B cell (primary cell): ENCODE measurements around the gene MDK. TPM values are rescaled to one million over a fixed set of nuclear protein-coding genes. Genes with fewer than 3 reads are reported as not detected.

ENCODE experiments used
- ATAC-seq: fragments of 200-7000 bp; cut with Tn5 transposase; one replicate; pipeline ENCODE4 v1.10.0; 2021; ENCODE audit warnings: low read depth, mild to moderate bottlenecking, moderate number of reproducible peaks, moderate library complexity
- CTCF ChIA-PET: fragments of 350-600 bp; sonication (Branson Sonifier 250); formaldehyde crosslinking; loops from one replicate; lab custom pipeline; 2021; ENCODE audit warnings: antibody characterized with exemption, inconsistent platforms; lab: Charles Lee
- POLR2A ChIA-PET: fragments of 350-600 bp; sonication (Branson Sonifier 250); formaldehyde crosslinking; loops from one replicate; lab custom pipeline; 2021; ENCODE audit warnings: antibody characterized with exemption; lab: Charles Lee
- DNase-seq: peaks from one replicate; pipeline ENCODE4 v3.0.0; 2013
- H2AFZ ChIP-seq: 2 replicates; pipeline ENCODE4 v1.6.1; 2012; ENCODE audit warnings: mild to moderate bottlenecking, low read depth, low read length; ENCODE audit not compliant: insufficient read depth, poor library complexity, severe bottlenecking
- H3K27ac ChIP-seq, 2 donors: 1 replicate in 1 of 2; 2 replicates in 1 of 2; pipeline ENCODE4 v1.5.1; 2012 to 2013; ENCODE audit warnings: low read length in 2 of 2, mild to moderate bottlenecking in 2 of 2, moderate library complexity in 1 of 2
- H3K27me3 ChIP-seq, 4 experiments: fragments of 200-600 bp in 1 of 4; sonication (generic) in 1 of 4; replicated peaks in 1 of 4; 1 replicate in 2 of 4; 2 replicates in 2 of 4; pipeline versions ENCODE4 v1.6.1 to v1.7.0; 2013 to 2016; ENCODE audit warnings: low read length in 3 of 4, mild to moderate bottlenecking in 2 of 4, mixed read lengths in 1 of 4, moderate library complexity in 1 of 4; ENCODE audit not compliant: insufficient read depth in 4 of 4, control insufficient read depth in 3 of 4; ENCODE audit errors: control extremely low read depth in 1 of 4
- H3K36me3 ChIP-seq, 2 experiments: replicated peaks in 1 of 2; 1 replicate in 1 of 2; 2 replicates in 1 of 2; pipeline versions ENCODE4 v1.6.1 to v1.7.1; 2013; ENCODE audit warnings: low read length in 1 of 2; ENCODE audit not compliant: insufficient read depth in 2 of 2, control insufficient read depth in 1 of 2; ENCODE audit errors: control extremely low read depth in 1 of 2, extremely low read depth in 1 of 2
- H3K4me1 ChIP-seq, 2 donors: fragments of 200-600 bp in 1 of 2; sonication (generic) in 1 of 2; 1 replicate in 1 of 2; 2 replicates in 1 of 2; pipeline versions ENCODE4 v1.5.1 to v1.6.1; 2013 to 2017; ENCODE audit warnings: low read length in 2 of 2; ENCODE audit not compliant: control insufficient read depth in 2 of 2, insufficient read depth in 2 of 2
- H3K4me2 ChIP-seq: replicated peaks from 2 replicates; pipeline ENCODE3; 2012; ENCODE audit warnings: mild to moderate bottlenecking, low read depth, low read length; ENCODE audit not compliant: poor library complexity, severe bottlenecking
- H3K4me3 ChIP-seq, 5 experiments: fragments of 200-600 bp in 1 of 5; sonication (generic) in 1 of 5; 1 replicate in 3 of 5; 2 replicates in 2 of 5; pipeline versions ENCODE4 v1.5.1 to v1.7.0; 2011 to 2016; ENCODE audit warnings: low read length in 4 of 5, mild to moderate bottlenecking in 4 of 5, low read depth in 2 of 5, control low read depth in 1 of 5, moderate library complexity in 1 of 5; ENCODE audit not compliant: insufficient read depth in 1 of 5; ENCODE audit errors: control extremely low read depth in 1 of 5, extremely low read depth in 1 of 5
- H3K79me2 ChIP-seq: fragments of 200-600 bp; sonication (generic); one replicate; pipeline ENCODE4 v1.6.0; 2016; ENCODE audit warnings: low read length; ENCODE audit not compliant: control insufficient read depth, insufficient read depth
- H3K9ac ChIP-seq: fragments of 200-600 bp; sonication (generic); 2 replicates; pipeline ENCODE4 v1.6.1; 2017; ENCODE audit warnings: mild to moderate bottlenecking, low read length, moderate library complexity
- H3K9me3 ChIP-seq, 3 donors: one replicate each; pipeline versions ENCODE4 v1.6.1 to v1.7.1; 2013; ENCODE audit warnings: low read length in 2 of 3; ENCODE audit not compliant: control insufficient read depth in 2 of 3, insufficient read depth in 1 of 3; ENCODE audit errors: control extremely low read depth in 1 of 3
- H4K20me1 ChIP-seq: 2 replicates; pipeline ENCODE4 v1.6.0; 2012; ENCODE audit warnings: mild to moderate bottlenecking, low read length; ENCODE audit not compliant: insufficient read depth, control insufficient read depth, poor library complexity, severe bottlenecking
- H3K27ac Mint-ChIP-seq: one replicate; pipeline ENCODE4 v1.8.0; 2021; ENCODE audit warnings: mixed read lengths
- H3K27me3 Mint-ChIP-seq: one replicate; pipeline ENCODE4 v1.8.0; 2021; ENCODE audit warnings: mixed read lengths
- H3K4me1 Mint-ChIP-seq: one replicate; pipeline ENCODE4 v1.8.0; 2021; ENCODE audit warnings: mixed read lengths
- H3K4me3 Mint-ChIP-seq: one replicate; pipeline ENCODE4 v1.8.0; 2021; ENCODE audit warnings: mixed read lengths
- H3K9me3 Mint-ChIP-seq: one replicate; pipeline ENCODE4 v1.8.0; 2022; ENCODE audit warnings: mixed read lengths; ENCODE audit not compliant: insufficient read depth
- EZH2 ChIP-seq: IDR thresholded peaks from 2 replicates; pipeline ENCODE4 v1.6.1; 2012; ENCODE audit warnings: borderline replicate concordance, low read depth, mild to moderate bottlenecking, moderate library complexity, low read length; ENCODE audit not compliant: insufficient read depth, poor library complexity, severe bottlenecking
- WGBS: methylation state at CpG from one replicate; pipeline ENCODE4 v1.1.5; 2013; ENCODE audit warnings: missing lambda C conversion rate; ENCODE audit not compliant: insufficient coverage; 5-methylcytosine and 5-hydroxymethylcytosine counted together
- intact Hi-C: fragments of 100-400 bp; cut with micrococcal nuclease; formaldehyde crosslinking; loops from one replicate; pipeline ENCODE4 v1.10.0; 2022
- polyA plus RNA-seq: library from polyadenylated mRNA; depleted of rRNA; stranded (reverse); fragments of >200 nt; gene quantifications from 2 replicates; pipeline ENCODE4 v1.2.3, GENCODE V29; 2012
- total RNA-seq, 2 donors: library from RNA; stranded (reverse); fragments of 120-200 nt in 1 of 2; gene quantifications; 1 replicate in 1 of 2; 2 replicates in 1 of 2; pipeline versions ENCODE4 v1.2.3 to v1.2.4, GENCODE V29; 2013 to 2022
- TF ChIP-seq, protein P1 (sequence below): fragments of 200-600 bp; IDR thresholded peaks from one replicate; pipeline ENCODE4 v1.8.0; 2022; ENCODE audit warnings: antibody characterized with exemption, mild to moderate bottlenecking

Gene MDK
- total and polyA plus RNA-seq, 2 donors (not counting 1 experiment from before 2014, with no cell fraction given) = 1.5 to 2.6 TPM

DNA sequence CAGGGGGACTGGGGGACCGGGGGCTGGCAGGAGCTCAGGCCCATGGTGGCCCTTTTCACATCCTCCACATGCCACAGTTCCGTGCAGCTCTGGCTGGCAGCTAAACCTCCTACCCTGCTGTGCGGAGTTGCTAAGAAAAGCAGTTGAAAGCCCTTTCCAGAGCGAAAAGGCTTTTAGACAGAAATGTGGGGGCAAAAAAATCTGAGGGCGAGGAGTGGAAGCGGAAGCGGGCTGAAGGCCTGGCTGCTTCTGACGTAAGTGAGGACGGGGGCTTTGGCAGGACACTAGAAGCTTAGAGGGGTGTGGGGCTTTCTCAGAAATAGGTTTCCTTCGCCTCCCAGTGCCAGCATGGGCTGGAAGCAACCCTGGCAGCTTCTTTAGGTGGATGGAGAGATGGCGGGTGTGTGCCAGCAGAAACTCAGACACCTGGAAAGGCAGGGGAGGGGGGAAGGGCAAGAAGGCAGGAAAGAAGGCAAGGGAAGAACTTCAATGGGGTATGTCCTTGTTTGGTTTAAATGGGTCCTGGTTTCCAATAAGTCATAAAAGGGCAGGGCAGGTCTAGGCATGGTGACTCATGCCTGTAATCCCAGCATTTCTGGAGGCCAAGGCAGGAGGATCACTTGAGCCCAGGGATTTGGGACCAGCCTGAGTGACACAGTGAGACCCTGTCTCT, 45.4 kb upstream of the MDK start:
- no peak overlapping the region for H3K27ac ChIP-seq
- no peak overlapping the region for H3K4me3 ChIP-seq
- H3K27me3 Mint-ChIP-seq = peaks cover 60% of the 10 kb centered on the region
- ChIA-PET POLR2A (no interaction called here), CTCF (no interaction called here)
- H3K27me3 ChIP-seq = peaks cover 0 to 63% (median 34%) of the 10 kb centered on the region in 4 experiments
- no peaks in the 10 kb centered on the region for H4K20me1 ChIP-seq
- no peaks in the 10 kb centered on the region for H3K9me3 Mint-ChIP-seq
- intact Hi-C loops = no loop called here
- H3K36me3 ChIP-seq = no peaks in the 10 kb centered on the region
- no peak for TF ChIP-seq EZH2
- TF ChIP-seq, protein P1, sequence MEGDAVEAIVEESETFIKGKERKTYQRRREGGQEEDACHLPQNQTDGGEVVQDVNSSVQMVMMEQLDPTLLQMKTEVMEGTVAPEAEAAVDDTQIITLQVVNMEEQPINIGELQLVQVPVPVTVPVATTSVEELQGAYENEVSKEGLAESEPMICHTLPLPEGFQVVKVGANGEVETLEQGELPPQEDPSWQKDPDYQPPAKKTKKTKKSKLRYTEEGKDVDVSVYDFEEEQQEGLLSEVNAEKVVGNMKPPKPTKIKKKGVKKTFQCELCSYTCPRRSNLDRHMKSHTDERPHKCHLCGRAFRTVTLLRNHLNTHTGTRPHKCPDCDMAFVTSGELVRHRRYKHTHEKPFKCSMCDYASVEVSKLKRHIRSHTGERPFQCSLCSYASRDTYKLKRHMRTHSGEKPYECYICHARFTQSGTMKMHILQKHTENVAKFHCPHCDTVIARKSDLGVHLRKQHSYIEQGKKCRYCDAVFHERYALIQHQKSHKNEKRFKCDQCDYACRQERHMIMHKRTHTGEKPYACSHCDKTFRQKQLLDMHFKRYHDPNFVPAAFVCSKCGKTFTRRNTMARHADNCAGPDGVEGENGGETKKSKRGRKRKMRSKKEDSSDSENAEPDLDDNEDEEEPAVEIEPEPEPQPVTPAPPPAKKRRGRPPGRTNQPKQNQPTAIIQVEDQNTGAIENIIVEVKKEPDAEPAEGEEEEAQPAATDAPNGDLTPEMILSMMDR = no peak
- ATAC-seq = no peak
- H3K27ac Mint-ChIP-seq = no peak overlapping the region
- H3K4me1 ChIP-seq = peaks cover 12 to 19% of the 10 kb centered on the region in 2 donors
- H2AFZ ChIP-seq = no peak overlapping the region
- H3K9ac ChIP-seq = no peak overlapping the region
- H3K4me3 Mint-ChIP-seq = no peak overlapping the region
- H3K4me1 Mint-ChIP-seq = peaks cover 10% of the 10 kb centered on the region
- H3K9me3 ChIP-seq = peaks cover 0 to 9% (median 0%) of the 10 kb centered on the region in 3 donors
- 93% methylated on average over 11 of the region's 11 CpGs for whole genome bisulfite sequencing
- DNase-seq = no peak
- H3K4me2 ChIP-seq = no peak overlapping the region
- no peaks in the 10 kb centered on the region for H3K79me2 ChIP-seq

DNA sequence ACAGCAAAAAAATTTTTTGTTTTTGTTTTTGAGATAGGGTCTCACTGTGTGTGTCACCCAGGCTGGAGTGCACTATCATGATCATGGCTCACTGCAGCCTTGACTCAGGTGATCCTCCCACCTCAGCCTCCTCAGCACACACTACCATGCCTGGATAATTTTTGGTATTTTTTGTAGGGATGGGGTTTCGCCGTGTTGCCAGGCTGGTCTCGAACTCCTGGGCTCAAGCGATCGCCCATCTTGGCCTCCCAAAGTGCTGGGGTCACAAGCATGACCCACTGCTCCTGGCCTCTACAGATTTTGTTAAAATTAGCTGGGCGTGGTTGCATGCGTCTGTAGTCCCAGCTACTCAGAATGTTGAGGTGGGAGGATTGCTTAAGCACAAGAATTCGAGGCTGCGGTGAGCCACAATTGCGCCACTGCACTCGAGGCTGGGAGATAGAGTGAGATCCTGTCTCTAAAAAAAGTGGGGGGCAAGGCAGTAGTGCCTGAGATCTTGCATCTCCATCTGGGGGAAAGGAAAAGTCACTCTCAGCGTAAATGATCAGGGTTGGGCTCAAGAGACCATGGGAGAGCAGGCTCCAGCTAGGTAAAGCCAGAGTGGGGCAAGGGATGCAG, 44.8 kb upstream of the MDK start:
- Mint-ChIP-seq H3K9me3 (no peaks in the 10 kb centered on the region), H3K4me1 (peaks cover 9% of the 10 kb centered on the region), H3K27me3 (peaks cover 60% of the 10 kb centered on the region), H3K4me3 (no peak overlapping the region), H3K27ac (no peak overlapping the region)
- no peak for TF ChIP-seq EZH2
- TF ChIP-seq, protein P1 = no peak
- no peak overlapping the region for H3K4me2 ChIP-seq
- no peak overlapping the region for H3K27ac ChIP-seq
- H3K9ac ChIP-seq = no peak overlapping the region
- intact Hi-C loops = no loop called here
- peaks cover 0 to 9% (median 0%) of the 10 kb centered on the region in 3 donors for H3K9me3 ChIP-seq
- H3K4me1 ChIP-seq = peaks cover 12 to 19% of the 10 kb centered on the region in 2 donors
- H3K36me3 ChIP-seq = no peaks in the 10 kb centered on the region
- WGBS = 87% methylated on average over 12 of the region's 12 CpGs
- no peak overlapping the region for H2AFZ ChIP-seq
- no peaks in the 10 kb centered on the region for H3K79me2 ChIP-seq
- no peak for DNase-seq
- H3K27me3 ChIP-seq = peaks cover 0 to 56% (median 28%) of the 10 kb centered on the region in 4 experiments
- CTCF ChIA-PET = no interaction called here
- no peak for ATAC-seq
- H4K20me1 ChIP-seq = no peaks in the 10 kb centered on the region
- POLR2A ChIA-PET = no interaction called here
- no peak overlapping the region for H3K4me3 ChIP-seq
